IMR-90 (cell line): ENCODE results near the gene CPNE4. TPM values are rescaled to one million over a fixed set of nuclear protein-coding genes. Genes with fewer than 3 reads are reported as not detected.

Source experiments
- ATAC-seq: fragments of 200-7000 bp; cut with Tn5 transposase; 2 replicates; pipeline ENCODE4 v1.9.1; 2020; ENCODE audit warnings: low read depth, mild to moderate bottlenecking, moderate library complexity
- BruUV-seq: library from RNA; stranded (reverse); fragments of 400-500 nt; replicated peaks from 2 replicates; lab custom pipeline; 2021; lab: Mats Ljungman, UMichigan
- CTCF ChIA-PET: fragments of 300-600 bp; formaldehyde crosslinking; extraction: SDS; loops from one replicate; lab custom pipeline; 2021; ENCODE audit warnings: antibody characterized with exemption; lab: Yijun Ruan, JAX
- POLR2A ChIA-PET: fragments of 300-600 bp; sonication (Branson Sonifier 250); formaldehyde crosslinking; loops from one replicate; lab custom pipeline; 2022; ENCODE audit warnings: antibody characterized with exemption; ENCODE audit not compliant: unreplicated experiment; lab: Charles Lee
- DNase-seq: peaks from one replicate; pipeline ENCODE4 v3.0.0; 2013
- H2AFZ ChIP-seq: replicated peaks from 2 replicates; pipeline ENCODE3; 2013; ENCODE audit warnings: low read length, mild to moderate bottlenecking; ENCODE audit not compliant: poor library complexity
- H2AK5ac ChIP-seq: 2 replicates; pipeline ENCODE4 v1.6.1; 2013; ENCODE audit warnings: low read depth, low read length, inconsistent platforms
- H2AK9ac ChIP-seq: replicated peaks from 2 replicates; pipeline ENCODE3; 2013; ENCODE audit warnings: mild to moderate bottlenecking, low read depth, low read length, moderate library complexity; ENCODE audit not compliant: poor library complexity
- H2BK120ac ChIP-seq: 2 replicates; pipeline ENCODE4 v1.6.1; 2013; ENCODE audit warnings: low read depth, low read length, inconsistent platforms
- H2BK15ac ChIP-seq: 3 replicates; pipeline ENCODE4 v1.6.1; 2013; ENCODE audit warnings: low read depth, low read length, inconsistent platforms
- H2BK20ac ChIP-seq: 2 replicates; pipeline ENCODE4 v1.6.1; 2013; ENCODE audit warnings: low read depth, mild to moderate bottlenecking, inconsistent platforms, low read length, moderate library complexity
- H2BK5ac ChIP-seq: 2 replicates; pipeline ENCODE4 v1.6.1; 2013; ENCODE audit warnings: mild to moderate bottlenecking, low read depth, low read length, inconsistent platforms; ENCODE audit not compliant: poor library complexity, severe bottlenecking
- H3K14ac ChIP-seq: replicated peaks from 2 replicates; pipeline ENCODE4 v1.6.1; 2013; ENCODE audit warnings: low read depth, low read length, inconsistent platforms
- H3K18ac ChIP-seq: 2 replicates; pipeline ENCODE4 v1.6.1; 2013; ENCODE audit warnings: low read depth, low read length, control low read depth
- H3K23ac ChIP-seq: 2 replicates; pipeline ENCODE4 v1.6.1; 2013; ENCODE audit warnings: low read depth, low read length, inconsistent platforms
- H3K27ac ChIP-seq: 2 replicates; pipeline ENCODE4 v1.5.1; 2013; ENCODE audit warnings: mild to moderate bottlenecking, control low read depth, low read length; ENCODE audit not compliant: insufficient read depth
- H3K27me3 ChIP-seq: 2 replicates; pipeline ENCODE4 v1.6.1; 2013; ENCODE audit warnings: low read length; ENCODE audit not compliant: control insufficient read depth, insufficient read depth
- H3K36me3 ChIP-seq: 2 replicates; pipeline ENCODE4 v1.6.1; 2013; ENCODE audit warnings: low read length, mixed read lengths; ENCODE audit not compliant: control insufficient read depth, insufficient read depth
- H3K4ac ChIP-seq: 2 replicates; pipeline ENCODE4 v1.6.1; 2013; ENCODE audit warnings: low read depth, low read length, inconsistent platforms
- H3K4me1 ChIP-seq: 2 replicates; pipeline ENCODE4 v1.6.1; 2013; ENCODE audit warnings: low read length, mixed read lengths; ENCODE audit not compliant: control insufficient read depth, insufficient read depth
- H3K4me2 ChIP-seq: 2 replicates; pipeline ENCODE4 v1.6.1; 2013; ENCODE audit warnings: low read depth, mild to moderate bottlenecking, control low read depth, low read length, moderate library complexity
- H3K4me3 ChIP-seq: 2 replicates; pipeline ENCODE4 v1.5.1; 2013; ENCODE audit warnings: low read depth, mild to moderate bottlenecking, control low read depth, low read length, moderate library complexity; ENCODE audit not compliant: insufficient read depth
- H3K56ac ChIP-seq: 2 replicates; pipeline ENCODE4 v1.6.1; 2013; ENCODE audit warnings: low read length, inconsistent platforms; ENCODE audit not compliant: insufficient read depth; ENCODE audit errors: extremely low read depth
- H3K79me1 ChIP-seq, 2 experiments: 2 replicates each; pipeline ENCODE4 v1.6.1; 2013; ENCODE audit warnings: low read length in 2 of 2, inconsistent platforms in 1 of 2, low read depth in 1 of 2
- H3K9ac ChIP-seq: 2 replicates; pipeline ENCODE4 v1.6.1; 2013; ENCODE audit warnings: low read depth, low read length, control low read depth
- H3K9me1 ChIP-seq: 2 replicates; pipeline ENCODE4 v1.6.1; 2013; ENCODE audit warnings: low read length, inconsistent platforms; ENCODE audit not compliant: insufficient read depth
- H3K9me3 ChIP-seq: 2 replicates; pipeline ENCODE4 v1.6.1; 2013; ENCODE audit warnings: low read length; ENCODE audit not compliant: control insufficient read depth, insufficient read depth
- H4K20me1 ChIP-seq: 2 replicates; pipeline ENCODE4 v1.6.1; 2013; ENCODE audit warnings: low read length, inconsistent platforms; ENCODE audit not compliant: insufficient read depth
- H4K5ac ChIP-seq: 2 replicates; pipeline ENCODE4 v1.6.1; 2013; ENCODE audit warnings: mild to moderate bottlenecking, low read depth, low read length, control low read depth
- H4K8ac ChIP-seq, 2 experiments: 2 replicates each; pipeline ENCODE4 v1.6.1; 2013; ENCODE audit warnings: low read depth in 2 of 2, low read length in 2 of 2, control low read depth in 1 of 2, inconsistent platforms in 1 of 2
- H4K91ac ChIP-seq: 2 replicates; pipeline ENCODE4 v1.6.1; 2013; ENCODE audit warnings: low read depth, low read length, inconsistent platforms; ENCODE audit not compliant: insufficient read depth
- FOS ChIP-seq: fragments of 150-350 bp; IDR thresholded peaks from 2 replicates; pipeline ENCODE4 v1.6.1; 2016; ENCODE audit warnings: low read depth, low read length
- MAFK ChIP-seq: IDR thresholded peaks from 2 replicates; pipeline ENCODE4 v1.6.1; 2012; ENCODE audit warnings: low read depth, low read length, improper control_type of control experiment
- NFE2L2 ChIP-seq: fragments of 150-350 bp; IDR thresholded peaks from 2 replicates; pipeline ENCODE4 v1.6.1; 2016; ENCODE audit warnings: low read depth, mild to moderate bottlenecking, low read length
- USF2 ChIP-seq: fragments of 150-350 bp; IDR thresholded peaks from 2 replicates; pipeline ENCODE4 v1.6.1; 2017; ENCODE audit warnings: mild to moderate bottlenecking, antibody characterized with exemption, low read length, low read depth
- dilution Hi-C: fragments of 300-500 bp; cut with HindIII; formaldehyde crosslinking; loops from one replicate; pipeline ENCODE4 v1.14.3; 2018; ENCODE audit warnings: low sequenced_read_pairs; ENCODE audit not compliant: unreplicated experiment
- in situ Hi-C: fragments of 300-500 bp; cut with MboI; formaldehyde crosslinking; loops from 3 replicates; pipeline ENCODE4 v1.14.3; 2019; ENCODE audit warnings: low sequenced_read_pairs, inconsistent platforms, mixed read lengths
- intact Hi-C: fragments of 100-400 bp; cut with micrococcal nuclease; formaldehyde crosslinking; loops from 2 replicates; pipeline ENCODE4 v1.10.0; 2022
- polyA plus RNA-seq, 3 experiments: library from polyadenylated mRNA; depleted of rRNA; stranded (reverse); fragments of >200 nt; gene quantifications; 2 replicates each; pipeline ENCODE4 v1.2.3, GENCODE V29; 2012; ENCODE audit warnings: low replicate concordance in 1 of 3
- total RNA-seq: library from RNA; depleted of rRNA; stranded (reverse); fragments of >200 nt; gene quantifications from 2 replicates; pipeline ENCODE4 v1.2.3, GENCODE V29; 2012
- TF ChIP-seq, protein P1 (sequence below): fragments of 150-350 bp; IDR thresholded peaks from 2 replicates; pipeline ENCODE4 v1.6.1; 2016; ENCODE audit warnings: low read depth, mild to moderate bottlenecking, low read length, moderate library complexity, borderline replicate concordance
- TF ChIP-seq, protein P2 (sequence below): conservative IDR thresholded peaks from 2 replicates; pipeline ENCODE4 v1.5.1; 2012; ENCODE audit warnings: mild to moderate bottlenecking, low read depth, low read length, improper control_type of control experiment

CPNE4 gene
- total and polyA plus RNA-seq, 2 of the 4 experiments (the other 2 are of a cell fraction), result not detected

DNA sequence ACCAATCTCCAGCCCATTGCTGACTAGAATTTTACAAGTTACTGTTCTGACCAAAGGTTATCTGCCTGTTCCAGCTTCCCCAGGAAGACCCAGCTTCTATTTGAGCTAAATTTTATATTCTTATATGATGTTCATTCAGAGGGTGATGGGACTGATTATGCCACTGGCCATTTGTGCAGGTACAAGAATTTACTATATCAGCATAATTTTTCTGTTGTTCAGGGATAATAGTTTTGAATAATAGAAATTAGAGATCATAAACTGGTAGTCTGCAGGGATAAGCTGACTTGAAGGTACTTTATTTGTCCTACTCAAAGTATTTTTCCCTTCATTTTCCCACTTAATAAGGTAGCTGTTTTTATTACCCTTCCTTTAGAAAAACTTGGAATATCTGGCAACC, 309.4 kb downstream of the CPNE4 start:
- BruUV-seq, result no TSS peak

More for the DNA sequence above, 309.4 kb downstream of the CPNE4 start:
- Histone ChIP-seq H3K9me3 (no peaks in the 10 kb centered on the region), H2AFZ (no peak overlapping the region), H4K5ac (no peak overlapping the region), H3K9ac (no peak overlapping the region), H3K18ac (no peak overlapping the region), H3K9me1 (no peaks in the 10 kb centered on the region), H3K4ac (no peak overlapping the region), H4K91ac (no peak overlapping the region), H4K20me1 (no peaks in the 10 kb centered on the region), H2AK9ac (no peak overlapping the region), H3K4me2 (no peak overlapping the region), H2BK5ac (no peak overlapping the region), H3K23ac (no peak overlapping the region), H3K36me3 (no peaks in the 10 kb centered on the region), H2BK15ac (no peak overlapping the region), H3K27me3 (no peaks in the 10 kb centered on the region), H3K14ac (no peak overlapping the region), H3K4me1 (no peaks in the 10 kb centered on the region), H3K79me1 (no peaks in the 10 kb centered on the region), H3K4me3 (no peak overlapping the region), H3K56ac (no peak overlapping the region), H2BK20ac (no peak overlapping the region), H2AK5ac (no peak overlapping the region), H4K8ac (no peak overlapping the region), H2BK120ac (no peak overlapping the region), H3K27ac (no peak overlapping the region)
- TF ChIP-seq, protein P1, sequence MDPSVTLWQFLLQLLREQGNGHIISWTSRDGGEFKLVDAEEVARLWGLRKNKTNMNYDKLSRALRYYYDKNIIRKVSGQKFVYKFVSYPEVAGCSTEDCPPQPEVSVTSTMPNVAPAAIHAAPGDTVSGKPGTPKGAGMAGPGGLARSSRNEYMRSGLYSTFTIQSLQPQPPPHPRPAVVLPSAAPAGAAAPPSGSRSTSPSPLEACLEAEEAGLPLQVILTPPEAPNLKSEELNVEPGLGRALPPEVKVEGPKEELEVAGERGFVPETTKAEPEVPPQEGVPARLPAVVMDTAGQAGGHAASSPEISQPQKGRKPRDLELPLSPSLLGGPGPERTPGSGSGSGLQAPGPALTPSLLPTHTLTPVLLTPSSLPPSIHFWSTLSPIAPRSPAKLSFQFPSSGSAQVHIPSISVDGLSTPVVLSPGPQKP, result no peak
- TF ChIP-seq, protein P2, sequence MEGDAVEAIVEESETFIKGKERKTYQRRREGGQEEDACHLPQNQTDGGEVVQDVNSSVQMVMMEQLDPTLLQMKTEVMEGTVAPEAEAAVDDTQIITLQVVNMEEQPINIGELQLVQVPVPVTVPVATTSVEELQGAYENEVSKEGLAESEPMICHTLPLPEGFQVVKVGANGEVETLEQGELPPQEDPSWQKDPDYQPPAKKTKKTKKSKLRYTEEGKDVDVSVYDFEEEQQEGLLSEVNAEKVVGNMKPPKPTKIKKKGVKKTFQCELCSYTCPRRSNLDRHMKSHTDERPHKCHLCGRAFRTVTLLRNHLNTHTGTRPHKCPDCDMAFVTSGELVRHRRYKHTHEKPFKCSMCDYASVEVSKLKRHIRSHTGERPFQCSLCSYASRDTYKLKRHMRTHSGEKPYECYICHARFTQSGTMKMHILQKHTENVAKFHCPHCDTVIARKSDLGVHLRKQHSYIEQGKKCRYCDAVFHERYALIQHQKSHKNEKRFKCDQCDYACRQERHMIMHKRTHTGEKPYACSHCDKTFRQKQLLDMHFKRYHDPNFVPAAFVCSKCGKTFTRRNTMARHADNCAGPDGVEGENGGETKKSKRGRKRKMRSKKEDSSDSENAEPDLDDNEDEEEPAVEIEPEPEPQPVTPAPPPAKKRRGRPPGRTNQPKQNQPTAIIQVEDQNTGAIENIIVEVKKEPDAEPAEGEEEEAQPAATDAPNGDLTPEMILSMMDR, result no peak
- TF ChIP-seq USF2 (no peak), NFE2L2 (no peak), MAFK (peak; percentile 43; the same call in 1 of the 2 replicates), FOS (no peak)
- ChIA-PET POLR2A (no interaction called here), CTCF (no interaction called here)
- in situ Hi-C loops (no loop called here), intact Hi-C loops (no loop called here), dilution Hi-C loops (no loop called here)
- ATAC-seq (no peak), DNase-seq (no peak)
